G401.6 (cell line): Measurements from ENCODE around the gene TRIM69.
A peak's percentile ranks its signal among the peaks of the same experiment; 100 is the strongest.
"Not testable (repeated sequence)": the region's sequence is repeated elsewhere in the genome, so short reads cannot be mapped to it uniquely, and the experiment has no call there.

Source experiments
- FAIRE-seq: peaks from 2 replicates; lab custom pipeline; 2012; peaks lifted over from hg19 to GRCh38; lab: Jason Lieb, UNC

TRIM69 gene

GRCh38 chr15:44715797-44716334 is 20.5 kb upstream of the TRIM69 start:
- no peak for FAIRE-seq

DNA sequence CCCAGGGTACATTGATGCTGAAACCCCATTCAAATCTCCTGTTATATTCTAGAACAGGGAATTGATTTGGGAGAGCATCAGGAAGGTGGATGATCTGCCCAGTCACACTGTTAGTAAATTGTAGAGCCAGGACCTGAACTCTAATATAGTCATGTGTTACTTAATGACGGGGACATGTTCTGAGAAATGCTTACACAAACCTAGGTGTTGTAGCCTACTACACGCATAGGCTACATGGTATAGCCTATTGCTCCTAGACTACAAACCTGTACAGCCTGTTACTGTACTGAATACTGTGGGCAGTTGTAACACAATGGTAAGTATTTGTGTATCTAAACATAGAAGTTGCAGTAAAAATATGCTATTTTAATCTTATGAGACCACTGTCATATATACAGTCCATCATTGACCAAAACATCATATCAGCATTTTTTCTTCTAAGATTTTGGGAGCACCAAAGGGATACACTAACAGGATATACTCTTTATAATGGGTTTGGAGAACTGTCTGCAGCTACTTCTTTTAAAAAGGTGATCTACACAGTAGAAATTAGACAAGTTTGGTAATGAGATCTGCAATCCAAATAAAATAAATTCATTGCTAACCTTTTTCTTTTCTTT is 19.2 kb upstream of the TRIM69 start:
- no peak for FAIRE-seq

DNA sequence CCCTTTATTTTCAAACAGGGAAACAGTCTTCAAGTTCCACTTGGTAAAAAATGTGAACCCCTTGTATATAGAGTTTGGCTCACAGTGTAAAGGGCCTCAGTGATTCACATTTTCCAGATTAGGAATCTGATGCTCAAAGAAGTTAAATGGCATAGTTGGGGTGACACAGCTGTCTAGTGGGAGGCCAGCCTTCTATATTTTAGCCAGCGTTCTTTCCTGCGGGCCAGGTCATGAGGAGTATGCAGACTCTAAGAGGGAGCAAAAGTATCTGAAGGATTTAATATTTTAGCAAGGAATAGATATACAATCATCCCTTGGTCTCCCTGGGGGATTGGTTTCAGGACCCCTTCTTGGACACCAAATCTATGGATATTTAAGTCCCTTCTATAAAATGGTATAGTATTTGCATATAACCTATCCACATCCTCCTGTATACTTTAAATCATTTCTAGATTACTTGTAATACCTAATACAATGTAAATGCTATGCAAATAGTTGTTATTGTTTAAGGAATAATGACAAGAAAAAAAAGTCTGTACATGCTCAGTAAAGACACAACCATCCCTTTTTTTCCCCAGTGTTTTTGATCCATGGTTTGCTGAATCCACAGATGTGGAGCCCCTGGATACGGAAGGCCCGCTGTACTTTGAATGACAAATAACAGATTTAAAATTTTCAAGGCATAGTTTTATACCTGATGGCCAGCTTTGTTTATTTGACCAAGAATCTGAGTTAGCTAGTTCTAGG is 18.0 kb upstream of the TRIM69 start:
- FAIRE-seq = no peak

DNA sequence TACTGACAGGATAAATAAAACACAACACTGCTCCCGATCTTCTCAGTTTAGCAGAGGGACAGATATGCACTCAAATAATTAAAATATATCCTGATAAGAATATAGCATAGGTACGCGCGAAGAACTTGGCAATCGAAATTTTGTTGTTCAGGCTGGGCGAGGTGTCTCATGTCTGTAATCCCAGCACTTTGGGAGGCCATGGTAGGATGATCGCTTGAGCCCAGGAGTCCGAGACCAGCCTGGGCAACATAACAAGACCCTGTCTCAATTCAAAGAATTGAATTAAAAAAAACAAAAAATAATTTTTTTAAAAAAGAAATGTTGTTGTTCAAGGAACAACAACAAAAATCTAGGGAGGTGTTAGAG is 17.4 kb upstream of the TRIM69 start:
- FAIRE-seq = no peak

DNA sequence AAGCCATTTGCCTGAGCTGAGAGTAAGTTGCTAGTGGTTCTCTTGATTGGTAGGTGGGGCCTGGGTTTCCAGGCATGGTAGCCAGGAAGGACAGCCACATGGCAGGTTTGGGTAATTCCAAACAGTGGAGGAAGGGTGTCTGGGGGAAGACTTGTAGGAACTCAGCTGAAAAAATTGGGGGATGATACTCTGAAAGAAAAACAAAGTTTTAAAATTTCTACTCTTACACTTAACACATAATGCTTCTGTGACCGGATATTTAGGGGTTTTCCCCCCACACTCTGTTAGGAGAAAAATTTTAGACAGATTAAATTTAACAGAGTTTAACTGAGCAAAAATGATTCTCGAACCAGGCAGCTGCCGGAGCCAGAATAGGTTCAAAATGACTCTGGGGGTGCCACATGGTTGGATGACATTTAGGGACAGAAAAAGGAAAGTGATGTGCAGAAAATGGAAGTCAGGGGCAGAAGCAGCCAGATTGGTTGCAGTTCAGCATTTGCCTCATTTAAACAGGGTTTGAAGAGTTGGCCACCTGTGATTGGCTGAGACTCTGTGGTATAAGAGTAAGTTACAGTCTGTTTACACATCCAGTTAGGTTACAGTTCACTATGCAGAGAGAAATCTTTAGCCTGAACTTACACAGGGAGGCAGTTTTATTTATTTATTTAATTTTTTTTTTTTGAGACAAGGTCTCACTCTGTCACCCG is 16.9 kb upstream of the TRIM69 start:
- FAIRE-seq = peak; percentile 40

DNA sequence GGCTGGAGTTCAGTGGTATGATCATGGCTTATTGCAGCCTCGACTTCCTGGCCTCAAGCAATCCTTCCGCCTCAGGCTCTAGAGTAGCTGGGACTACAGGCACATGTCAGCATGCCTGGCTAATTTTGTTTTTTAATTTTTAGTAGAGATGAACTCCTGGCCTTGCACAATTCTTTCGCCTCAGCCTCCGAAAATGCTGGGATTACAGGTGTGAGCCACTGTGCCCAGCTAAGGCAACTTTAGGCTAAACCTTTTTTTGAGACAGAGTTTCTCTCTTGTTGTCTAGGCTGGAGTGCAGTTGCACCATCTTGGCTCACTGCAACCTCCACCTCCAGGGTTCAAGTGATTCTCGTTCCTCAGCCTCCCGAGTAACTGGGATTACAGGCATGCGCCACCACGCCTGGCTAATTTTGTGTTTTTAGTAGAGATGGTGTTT is 16.3 kb upstream of the TRIM69 start:
- FAIRE-seq = not testable (repeated sequence)

- FAIRE-seq = no peak
Observed at GRCh38 chr15:44720460-44721176, 15.7 kb upstream of the TRIM69 start.

GRCh38 chr15:44722011-44722410 is 14.3 kb upstream of the TRIM69 start:
- no peak for FAIRE-seq

- FAIRE-seq = no peak
Observed at GRCh38 chr15:44726136-44726535, 10.2 kb upstream of the TRIM69 start.

GRCh38 chr15:44726568-44727484 is 9.5 kb upstream of the TRIM69 start:
- no peak for FAIRE-seq

GRCh38 chr15:44727485-44728231 is 8.7 kb upstream of the TRIM69 start:
- no peak for FAIRE-seq

DNA sequence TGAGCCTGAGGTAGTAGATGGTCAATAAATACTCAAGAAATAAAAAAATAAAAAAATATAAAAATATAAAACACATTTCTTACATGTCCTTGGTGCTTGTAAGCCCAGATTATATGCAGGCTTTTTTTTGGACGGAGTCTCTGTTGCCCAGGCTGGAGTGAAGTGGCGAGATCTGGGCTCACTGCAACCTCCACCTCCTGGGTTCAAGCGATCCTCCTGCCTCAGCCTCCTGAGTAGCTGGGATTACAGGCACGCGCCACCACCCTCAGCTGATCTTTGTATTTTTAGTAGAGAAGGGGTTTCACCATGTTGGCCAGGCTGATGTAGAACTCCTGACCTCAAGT is 8.1 kb upstream of the TRIM69 start:
- FAIRE-seq = not testable (repeated sequence)

GRCh38 chr15:44728576-44729407 is 7.5 kb upstream of the TRIM69 start:
- peak; percentile 98 for FAIRE-seq

- FAIRE-seq = no peak
Observed at GRCh38 chr15:44729408-44730127, 6.8 kb upstream of the TRIM69 start.

DNA sequence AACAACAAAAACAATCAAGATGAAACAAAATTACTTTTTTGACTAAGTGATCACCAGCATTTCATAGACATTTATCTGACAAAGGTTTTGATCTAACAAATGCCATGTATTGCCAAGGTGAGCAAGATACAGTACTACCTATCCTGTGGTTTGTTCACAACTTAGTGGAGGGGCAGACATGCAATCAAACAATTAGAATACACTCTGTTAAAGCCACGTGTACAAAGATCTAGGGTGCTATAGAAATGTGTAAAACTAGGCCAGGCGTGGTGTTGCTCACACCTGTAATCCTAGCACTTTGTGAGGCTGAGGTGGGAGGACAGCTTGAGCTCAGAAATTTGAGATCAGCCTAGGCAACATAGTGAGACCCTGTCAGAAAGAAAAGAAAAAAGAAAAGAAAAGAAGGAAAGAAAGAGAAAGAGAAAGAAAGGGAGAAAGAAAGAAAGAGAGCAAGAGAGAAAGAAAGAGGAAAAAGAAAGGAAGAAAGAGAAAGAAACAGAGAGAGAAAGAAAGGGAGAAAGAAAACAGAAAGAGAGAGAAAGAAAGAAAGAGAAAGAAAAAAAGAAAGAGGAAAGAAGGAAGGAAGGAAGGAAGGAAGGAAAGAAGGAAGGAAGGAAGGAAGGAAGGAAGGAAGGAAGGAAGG is 1.4 kb upstream of the TRIM69 start:
- FAIRE-seq = no peak

GRCh38 chr15:44735482-44736180 is 697 bp upstream of the TRIM69 start:
- no peak for FAIRE-seq

- FAIRE-seq = peak; percentile 94
Observed at GRCh38 chr15:44738340-44738984, 2.1 kb downstream of the TRIM69 start.
